ENCODE data around the gene NDUFV1. TPM values are rescaled to one million over a fixed set of nuclear protein-coding genes. Genes with fewer than 3 reads are reported as not detected.

Gene NDUFV1
- total and polyA plus RNA-seq, 9 of the 15 experiments (the other 6 are each of a cell fraction or from before 2014, with no cell fraction given) = 10.8 to 423 (median 209) TPM

- TF ChIP-seq, protein P1, sequence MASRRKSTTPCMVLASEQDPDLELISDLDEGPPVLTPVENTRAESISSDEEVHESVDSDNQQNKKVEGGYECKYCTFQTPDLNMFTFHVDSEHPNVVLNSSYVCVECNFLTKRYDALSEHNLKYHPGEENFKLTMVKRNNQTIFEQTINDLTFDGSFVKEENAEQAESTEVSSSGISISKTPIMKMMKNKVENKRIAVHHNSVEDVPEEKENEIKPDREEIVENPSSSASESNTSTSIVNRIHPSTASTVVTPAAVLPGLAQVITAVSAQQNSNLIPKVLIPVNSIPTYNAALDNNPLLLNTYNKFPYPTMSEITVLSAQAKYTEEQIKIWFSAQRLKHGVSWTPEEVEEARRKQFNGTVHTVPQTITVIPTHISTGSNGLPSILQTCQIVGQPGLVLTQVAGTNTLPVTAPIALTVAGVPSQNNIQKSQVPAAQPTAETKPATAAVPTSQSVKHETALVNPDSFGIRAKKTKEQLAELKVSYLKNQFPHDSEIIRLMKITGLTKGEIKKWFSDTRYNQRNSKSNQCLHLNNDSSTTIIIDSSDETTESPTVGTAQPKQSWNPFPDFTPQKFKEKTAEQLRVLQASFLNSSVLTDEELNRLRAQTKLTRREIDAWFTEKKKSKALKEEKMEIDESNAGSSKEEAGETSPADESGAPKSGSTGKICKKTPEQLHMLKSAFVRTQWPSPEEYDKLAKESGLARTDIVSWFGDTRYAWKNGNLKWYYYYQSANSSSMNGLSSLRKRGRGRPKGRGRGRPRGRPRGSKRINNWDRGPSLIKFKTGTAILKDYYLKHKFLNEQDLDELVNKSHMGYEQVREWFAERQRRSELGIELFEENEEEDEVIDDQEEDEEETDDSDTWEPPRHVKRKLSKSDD (conservative IDR thresholded peaks at IDR 0.05; ENCODE audit: low read length) = no peak
- TF ChIP-seq TCF3 (CRISPR knock-in tag; IDR thresholded peaks at IDR 0.05) = peak; percentile 85
- TF ChIP-seq RFX5 (IDR thresholded peaks at IDR 0.05; ENCODE audit: low read depth, low read length) = no peak
- TF ChIP-seq PTRF (tag; IDR thresholded peaks at IDR 0.05) = 0 out of 2 replicates have a peak, but pooled peaks have one; percentile 52
- no peak for TF ChIP-seq ZNF12 (CRISPR knock-in tag; IDR thresholded peaks at IDR 0.05)
- TF ChIP-seq ZNF212 (CRISPR knock-in tag; IDR thresholded peaks at IDR 0.05) = no peak
- no peak for TF ChIP-seq RREB1 (CRISPR knock-in tag; IDR thresholded peaks at IDR 0.05)
- no peak for TF ChIP-seq HOXB6 (CRISPR knock-in tag; IDR thresholded peaks at IDR 0.05; ENCODE audit: borderline replicate concordance)
- no peak for TF ChIP-seq KAT8 (IDR thresholded peaks at IDR 0.05; ENCODE audit: low read depth)
- TF ChIP-seq SIRT6 (IDR thresholded peaks at IDR 0.05; ENCODE audit: low read depth, low read length) = no peak
- TF ChIP-seq GATAD2A (IDR thresholded peaks at IDR 0.05) = no peak
- TF ChIP-seq ZNF785 (CRISPR knock-in tag; IDR thresholded peaks at IDR 0.05) = no peak
- no peak for TF ChIP-seq NEUROD1 (IDR thresholded peaks at IDR 0.05; ENCODE audit: borderline replicate concordance, low read depth, low read length, partially characterized antibody)
- TF ChIP-seq RBM34 (IDR thresholded peaks at IDR 0.05; ENCODE audit: borderline replicate concordance, insufficient read depth, low read length) = no peak
- peak; percentile 75 for TF ChIP-seq NCOR1 (IDR thresholded peaks at IDR 0.05)
- TF ChIP-seq CREM (IDR thresholded peaks at IDR 0.05; ENCODE audit: low read depth) = peak; percentile 30; the same call in 1 of the 2 replicates
- no peak for TF ChIP-seq FOXM1 (IDR thresholded peaks at IDR 0.05; ENCODE audit: low read depth)
- TF ChIP-seq FOXM1 (CRISPR knock-in tag; IDR thresholded peaks at IDR 0.05; ENCODE audit: low read depth) = no peak
- TF ChIP-seq ETV6 (IDR thresholded peaks at IDR 0.05; ENCODE audit: borderline replicate concordance in 1 of 2, low read depth in 2 of 2, low read length in 1 of 2) = no peak
- no peak for TF ChIP-seq ETV6 (CRISPR knock-in tag; IDR thresholded peaks at IDR 0.05; ENCODE audit: borderline replicate concordance)
Observed at GRCh38 chr11:67605231-67606011, 1.3 kb upstream of the NDUFV1 start (continued).
